Urinary bladder (tissue), 4 donors: ENCODE data around the gene UBE2G2. TPM values are rescaled to one million over a fixed set of nuclear protein-coding genes. Genes with fewer than 3 reads are reported as not detected.

Experiments
- DNase-seq: peaks from one replicate; pipeline ENCODE4 v3.0.0-alpha.2; 2015; ENCODE audit errors: extremely low spot score
- H3K27ac ChIP-seq: one replicate; pipeline ENCODE4 v1.5.1; 2013; ENCODE audit warnings: low read depth, mild to moderate bottlenecking, moderate library complexity
- H3K36me3 ChIP-seq: one replicate; pipeline ENCODE4 v1.6.1; 2013; ENCODE audit warnings: mild to moderate bottlenecking, moderate library complexity; ENCODE audit not compliant: insufficient read depth
- H3K4me1 ChIP-seq: one replicate; pipeline ENCODE4 v1.6.1; 2013; ENCODE audit warnings: mild to moderate bottlenecking, moderate library complexity; ENCODE audit not compliant: insufficient read depth
- H3K4me3 ChIP-seq: one replicate; pipeline ENCODE4 v1.5.1; 2013; ENCODE audit warnings: low read depth, low read length
- WGBS: extraction: QIAGEN DNeasy Blood & Tissue Kit; methylation state at CpG from one replicate; pipeline ENCODE4 v1.1.7; 2013; 5-methylcytosine and 5-hydroxymethylcytosine counted together
- polyA plus RNA-seq: library from polyadenylated mRNA; stranded (reverse); fragments of 200-250 nt; gene quantifications from one replicate; pipeline ENCODE4 v1.2.3, GENCODE V29; 2013
- total RNA-seq: library from RNA; depleted of rRNA; stranded (reverse); fragments of >200 nt; gene quantifications from one replicate; pipeline ENCODE4 v1.2.3, GENCODE V29; 2014
- donor health status: healthy with polysubstance abuse.
- donor health status: healthy.

Gene UBE2G2, protein sequence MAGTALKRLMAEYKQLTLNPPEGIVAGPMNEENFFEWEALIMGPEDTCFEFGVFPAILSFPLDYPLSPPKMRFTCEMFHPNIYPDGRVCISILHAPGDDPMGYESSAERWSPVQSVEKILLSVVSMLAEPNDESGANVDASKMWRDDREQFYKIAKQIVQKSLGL
- total RNA-seq (75.9 TPM), polyA plus RNA-seq (65.4 TPM)

DNA sequence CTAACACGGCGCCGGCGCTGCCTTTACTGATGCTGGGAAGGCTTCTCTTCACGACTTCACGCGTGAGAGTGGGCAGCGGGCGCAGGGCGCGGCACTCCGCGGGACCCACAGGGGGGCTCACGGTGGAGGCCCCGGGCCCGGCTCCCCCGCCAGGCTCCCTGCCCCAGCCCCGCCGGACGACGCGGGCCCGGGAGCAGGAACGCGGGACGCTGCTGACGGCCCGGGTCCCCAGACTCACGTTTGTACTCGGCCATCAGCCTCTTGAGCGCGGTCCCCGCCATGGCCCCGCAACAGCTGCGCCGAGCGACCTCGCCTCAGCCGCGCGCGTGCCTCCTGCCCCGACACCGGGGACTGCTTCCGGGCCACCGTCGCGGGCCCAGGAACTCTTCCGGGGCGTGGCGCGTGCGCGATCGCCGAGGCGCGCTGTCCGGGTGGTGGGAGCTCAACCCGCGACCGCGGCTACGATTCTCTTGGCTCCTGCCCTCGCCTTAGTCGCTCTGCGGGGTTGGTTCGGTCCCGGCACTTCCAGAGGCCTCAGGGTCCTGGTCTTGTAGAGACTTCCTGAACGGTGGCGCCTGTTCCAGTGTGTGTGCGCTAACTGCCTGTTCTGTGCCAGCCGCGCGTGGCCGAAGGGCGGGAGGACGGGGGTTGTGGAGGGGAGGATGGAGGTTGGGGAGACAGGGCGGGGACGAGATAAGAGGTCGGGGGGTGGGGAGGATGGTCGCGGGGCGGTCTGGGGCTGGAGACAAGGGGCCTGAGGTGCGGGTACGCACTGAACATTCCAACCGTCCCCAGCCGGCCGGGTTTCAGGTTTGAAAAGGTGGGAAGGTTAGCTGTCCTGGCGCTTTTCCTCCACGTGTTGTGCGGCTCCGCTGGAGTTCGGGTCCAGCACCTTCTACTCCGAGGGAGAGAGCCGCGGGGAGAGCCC, at the start of gene UBE2G2:
Gene UBE2G2 (minus strand): TSS at position 353 of the 928 bp plus-strand sequence. CDS start 72 bp downstream, at position 281.
- Histone ChIP-seq H3K27ac (no peak within 1 kb of the TSS), H3K36me3 (no peaks in the 10 kb centered on the region), H3K4me3 (peak within 1 kb of the TSS; percentile 74), H3K4me1 (peaks cover 2% of the 10 kb centered on the region)
- DNase-seq = no peak
- under 1% methylated on average over 97 of the region's 97 CpGs for WGBS

DNA sequence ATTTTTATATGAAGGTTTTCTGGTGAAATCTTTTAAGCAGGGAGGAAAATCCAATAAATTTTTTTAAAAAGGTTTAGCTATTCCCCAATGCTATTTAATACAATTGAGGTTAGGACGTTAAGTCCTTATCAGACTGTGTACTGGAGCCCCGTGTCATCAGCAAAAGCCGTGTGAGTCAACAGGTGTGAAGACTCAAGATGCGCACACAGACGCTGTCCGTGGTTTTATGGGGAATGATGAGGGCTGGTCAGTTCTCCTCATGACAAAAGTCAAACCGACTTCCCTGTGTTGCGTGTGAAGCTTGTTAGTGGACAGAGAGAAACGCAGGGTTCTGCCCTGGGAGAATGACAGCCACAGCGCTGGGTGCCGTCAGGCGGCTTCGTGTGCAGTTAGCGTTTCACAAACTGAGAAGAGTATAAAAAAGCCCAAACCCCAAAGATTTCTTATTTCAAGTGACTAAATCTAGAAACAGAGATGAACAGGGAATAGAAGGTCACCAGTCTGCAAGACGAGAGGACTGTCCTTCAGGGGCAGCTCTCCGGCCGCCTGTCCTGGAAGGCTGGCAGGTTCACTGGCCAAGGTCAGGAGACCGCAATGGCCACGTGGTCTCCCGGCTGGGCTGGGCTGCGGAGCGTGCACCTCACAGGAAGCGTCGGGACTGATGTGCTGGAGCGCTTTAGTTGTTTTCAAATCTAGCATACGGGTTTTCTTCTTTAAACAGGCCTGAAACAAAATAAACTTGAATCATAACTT, 49.5 kb upstream of the UBE2G2 start:
- WGBS = 74% methylated on average over 26 of the region's 26 CpGs
- Histone ChIP-seq H3K4me1 (no peaks in the 10 kb centered on the region), H3K27ac (no peak overlapping the region), H3K36me3 (peaks cover 6% of the 10 kb centered on the region), H3K4me3 (no peak overlapping the region)
- DNase-seq = no peak

- Histone ChIP-seq H3K4me1 (peaks cover 1% of the 10 kb centered on the region), H3K4me3 (no peak overlapping the region), H3K36me3 (peaks cover 4% of the 10 kb centered on the region), H3K27ac (no peak overlapping the region)
- WGBS = 94% methylated on average over 20 of the region's 20 CpGs
- no peak for DNase-seq
Observed at GRCh38 chr21:44850208-44850800, 48.7 kb upstream of the UBE2G2 start.

- H3K4me1 ChIP-seq = peaks cover 1% of the 10 kb centered on the region
- no peak for DNase-seq
Observed at GRCh38 chr21:44849616-44850130, 48.1 kb upstream of the UBE2G2 start.

DNA sequence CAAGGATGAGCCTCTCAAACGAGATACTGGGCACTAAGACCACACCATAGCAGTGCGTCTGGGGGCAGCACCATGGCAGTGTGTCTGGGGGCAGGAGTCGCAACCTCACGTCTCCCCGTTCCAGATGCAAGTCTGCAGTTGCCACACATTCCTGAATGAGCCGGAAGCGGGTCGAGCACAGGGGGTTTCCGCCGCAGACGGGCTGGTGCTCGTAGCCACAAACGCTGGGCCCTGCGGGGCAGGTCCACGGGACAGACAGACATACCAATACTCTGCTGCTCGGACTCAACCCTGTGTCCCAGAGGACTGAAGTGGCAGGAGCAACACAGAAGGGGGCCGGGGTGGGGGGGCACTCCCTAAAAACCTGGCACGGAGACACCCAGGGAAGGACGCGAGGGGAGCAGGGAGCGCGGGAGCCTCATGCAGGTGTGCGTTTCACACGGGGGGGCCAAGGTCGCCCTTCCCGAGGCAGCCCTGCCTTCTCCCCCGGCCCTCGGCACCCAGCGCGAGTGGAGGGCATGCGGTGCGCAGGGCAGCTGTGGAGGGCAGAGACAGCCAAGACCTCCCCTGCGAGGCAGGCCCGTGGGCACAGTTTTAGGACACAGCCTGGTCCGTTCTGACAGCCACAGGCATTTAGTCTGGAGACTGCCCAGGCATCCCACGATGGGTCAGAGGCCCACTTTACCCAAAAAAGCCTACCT, 47.4 kb upstream of the UBE2G2 start:
- DNase-seq = no peak
- peaks cover 2% of the 10 kb centered on the region for H3K36me3 ChIP-seq
- 94% methylated on average over 36 of the region's 36 CpGs for WGBS

More at GRCh38 chr21:44849616-44850130, 48.1 kb upstream of the UBE2G2 start:
- no peak overlapping the region for H3K27ac ChIP-seq
- WGBS = 92% methylated on average over 12 of the region's 12 CpGs
- H3K36me3 ChIP-seq = peaks cover 3% of the 10 kb centered on the region
- H3K4me3 ChIP-seq = no peak overlapping the region

GRCh38 chr21:44847261-44848056, 45.8 kb upstream of the UBE2G2 start:
- H3K36me3 ChIP-seq = peaks cover 2% of the 10 kb centered on the region
- no peak overlapping the region for H3K4me3 ChIP-seq
- WGBS = 83% methylated on average over 24 of the region's 24 CpGs
- H3K4me1 ChIP-seq = peaks cover 1% of the 10 kb centered on the region
- no peak overlapping the region for H3K27ac ChIP-seq
- DNase-seq = no peak

More for the DNA sequence above, 47.4 kb upstream of the UBE2G2 start:
- no peak overlapping the region for H3K4me3 ChIP-seq
- peaks cover 1% of the 10 kb centered on the region for H3K4me1 ChIP-seq
- no peak overlapping the region for H3K27ac ChIP-seq

- H3K4me3 ChIP-seq = no peak overlapping the region
- peaks cover 2% of the 10 kb centered on the region for H3K36me3 ChIP-seq
- no peak for DNase-seq
- WGBS = 32% methylated on average over 27 of the region's 27 CpGs
- peaks cover 1% of the 10 kb centered on the region for H3K4me1 ChIP-seq
- H3K27ac ChIP-seq = no peak overlapping the region
Observed at GRCh38 chr21:44846485-44847260, 45.1 kb upstream of the UBE2G2 start.

- H3K36me3 ChIP-seq = peaks cover 2% of the 10 kb centered on the region
- no peak for DNase-seq
- peak overlapping the region; percentile 4 for H3K4me3 ChIP-seq
- H3K27ac ChIP-seq = no peak overlapping the region
- H3K4me1 ChIP-seq = peaks cover 1% of the 10 kb centered on the region
- WGBS = 19% methylated on average over 1 of the region's 1 CpG
Observed at GRCh38 chr21:44846224-44846484, 44.5 kb upstream of the UBE2G2 start.

- Histone ChIP-seq H3K4me3 (peak overlapping the region; percentile 4), H3K27ac (no peak overlapping the region)
- no peak for DNase-seq
Observed at GRCh38 chr21:44845418-44846223, 44.0 kb upstream of the UBE2G2 start.

GRCh38 chr21:44844256-44844655, 42.6 kb upstream of the UBE2G2 start:
- 56% methylated on average over 16 of the region's 16 CpGs for WGBS

More at GRCh38 chr21:44845418-44846223, 44.0 kb upstream of the UBE2G2 start:
- Histone ChIP-seq H3K4me1 (peaks cover 1% of the 10 kb centered on the region), H3K36me3 (peaks cover 2% of the 10 kb centered on the region)
- WGBS = 5% methylated on average over 34 of the region's 34 CpGs

More at GRCh38 chr21:44844256-44844655, 42.6 kb upstream of the UBE2G2 start:
- H3K36me3 ChIP-seq = no peaks in the 10 kb centered on the region
- no peak for DNase-seq
- H3K27ac ChIP-seq = no peak overlapping the region
- no peak overlapping the region for H3K4me3 ChIP-seq
- H3K4me1 ChIP-seq = peaks cover 1% of the 10 kb centered on the region
